ENCODE measurements around the gene FAM171A1. TPM values are rescaled to one million over a fixed set of nuclear protein-coding genes. Genes with fewer than 3 reads are reported as not detected.

Gene FAM171A1
- total RNA-seq, 1 donor, result 25.0 TPM

GRCh38 chr10:15242261-15242840, 128.7 kb downstream of the FAM171A1 start:
- no peak for DNase-seq (ENCODE audit: insufficient read length, low spot score, missing footprints)
- H3K79me2 ChIP-seq (ENCODE audit: insufficient read depth, low read length), result peaks cover 5% of the 10 kb centered on the region
- H3K9me3 ChIP-seq (ENCODE audit: low read depth, low read length), result no peaks in the 10 kb centered on the region
- peaks cover 7% of the 10 kb centered on the region for H3K4me1 ChIP-seq (ENCODE audit: insufficient read depth, low read length)
- H2AFZ ChIP-seq (ENCODE audit: low read length), result no peak overlapping the region
- no peaks in the 10 kb centered on the region for H3K27me3 ChIP-seq (ENCODE audit: insufficient read depth, low read length)
- no peak overlapping the region for H3K4me2 ChIP-seq (ENCODE audit: insufficient read depth, low read length)
- peaks cover 5% of the 10 kb centered on the region for H3K36me3 ChIP-seq (ENCODE audit: insufficient read depth, low read length)
- H3K27ac ChIP-seq (ENCODE audit: low read depth, low read length), result no peak overlapping the region
- H3K4me3 ChIP-seq (ENCODE audit: insufficient read depth, low read length), result no peak overlapping the region
- TF ChIP-seq CTCF (IDR thresholded peaks at IDR 0.05; ENCODE audit: extremely low read depth, low read depth, low read length), result no peak
- H4K20me1 ChIP-seq (ENCODE audit: insufficient read depth, low read length), result no peaks in the 10 kb centered on the region

- H3K4me3 ChIP-seq (ENCODE audit: insufficient read depth, low read length), result no peak overlapping the region
- peaks cover 5% of the 10 kb centered on the region for H3K36me3 ChIP-seq (ENCODE audit: insufficient read depth, low read length)
- no peaks in the 10 kb centered on the region for H3K9me3 ChIP-seq (ENCODE audit: low read depth, low read length)
- TF ChIP-seq CTCF (IDR thresholded peaks at IDR 0.05; ENCODE audit: extremely low read depth, low read depth, low read length), result no peak
- no peak overlapping the region for H3K27ac ChIP-seq (ENCODE audit: low read depth, low read length)
- H4K20me1 ChIP-seq (ENCODE audit: insufficient read depth, low read length), result no peaks in the 10 kb centered on the region
- no peaks in the 10 kb centered on the region for H3K27me3 ChIP-seq (ENCODE audit: insufficient read depth, low read length)
- peaks cover 4% of the 10 kb centered on the region for H3K79me2 ChIP-seq (ENCODE audit: insufficient read depth, low read length)
- no peak for DNase-seq (ENCODE audit: insufficient read length, low spot score, missing footprints)
- H2AFZ ChIP-seq (ENCODE audit: low read length), result no peak overlapping the region
- H3K4me1 ChIP-seq (ENCODE audit: insufficient read depth, low read length), result peaks cover 7% of the 10 kb centered on the region
- H3K4me2 ChIP-seq (ENCODE audit: insufficient read depth, low read length), result no peak overlapping the region
Measured at GRCh38 chr10:15241306-15241705, 129.8 kb downstream of the FAM171A1 start.

- DNase-seq (ENCODE audit: insufficient read length, low spot score, missing footprints), result no peak
- H3K27me3 ChIP-seq (ENCODE audit: insufficient read depth, low read length), result no peaks in the 10 kb centered on the region
- no peak overlapping the region for H3K4me3 ChIP-seq (ENCODE audit: insufficient read depth, low read length)
- H3K79me2 ChIP-seq (ENCODE audit: insufficient read depth, low read length), result peaks cover 3% of the 10 kb centered on the region
- peaks cover 7% of the 10 kb centered on the region for H3K4me1 ChIP-seq (ENCODE audit: insufficient read depth, low read length)
- H2AFZ ChIP-seq (ENCODE audit: low read length), result no peak overlapping the region
- no peak overlapping the region for H3K4me2 ChIP-seq (ENCODE audit: insufficient read depth, low read length)
- H3K9me3 ChIP-seq (ENCODE audit: low read depth, low read length), result no peaks in the 10 kb centered on the region
- TF ChIP-seq CTCF (IDR thresholded peaks at IDR 0.05; ENCODE audit: extremely low read depth, low read depth, low read length), result no peak
- no peaks in the 10 kb centered on the region for H4K20me1 ChIP-seq (ENCODE audit: insufficient read depth, low read length)
- no peaks in the 10 kb centered on the region for H3K36me3 ChIP-seq (ENCODE audit: insufficient read depth, low read length)
- H3K27ac ChIP-seq (ENCODE audit: low read depth, low read length), result peak overlapping the region; percentile 84
Measured at GRCh38 chr10:15238555-15239335, 132.3 kb downstream of the FAM171A1 start.

GRCh38 chr10:15237351-15237750, 133.7 kb downstream of the FAM171A1 start:
- peak overlapping the region; percentile 84 for H3K27ac ChIP-seq (ENCODE audit: low read depth, low read length)
- no peaks in the 10 kb centered on the region for H3K36me3 ChIP-seq (ENCODE audit: insufficient read depth, low read length)
- H2AFZ ChIP-seq (ENCODE audit: low read length), result no peak overlapping the region
- no peaks in the 10 kb centered on the region for H3K9me3 ChIP-seq (ENCODE audit: low read depth, low read length)
- H3K27me3 ChIP-seq (ENCODE audit: insufficient read depth, low read length), result no peaks in the 10 kb centered on the region
- peaks cover 7% of the 10 kb centered on the region for H3K4me1 ChIP-seq (ENCODE audit: insufficient read depth, low read length)
- H3K79me2 ChIP-seq (ENCODE audit: insufficient read depth, low read length), result peaks cover 3% of the 10 kb centered on the region
- no peak overlapping the region for H3K4me3 ChIP-seq (ENCODE audit: insufficient read depth, low read length)
- no peak overlapping the region for H3K4me2 ChIP-seq (ENCODE audit: insufficient read depth, low read length)
- H4K20me1 ChIP-seq (ENCODE audit: insufficient read depth, low read length), result no peaks in the 10 kb centered on the region
- DNase-seq (ENCODE audit: insufficient read length, low spot score, missing footprints), result no peak
- TF ChIP-seq CTCF (IDR thresholded peaks at IDR 0.05; ENCODE audit: extremely low read depth, low read depth, low read length), result no peak

All from osteoblast (primary cell).